Fibroblast of the conjunctiva (primary cell): ENCODE measurements around the gene NRG3.

Source experiments
- DNase-seq: peaks from one replicate; pipeline ENCODE4 v3.0.0-alpha.2; 2010; ENCODE audit warnings: low read depth

Gene NRG3

GRCh38 chr10:81884856-81885255 is 9.9 kb downstream of the NRG3 start:
- no peak for DNase-seq

GRCh38 chr10:81885491-81885890 is 10.5 kb downstream of the NRG3 start:
- DNase-seq = no peak

- no peak for DNase-seq
These were observed 11.9 kb downstream of the NRG3 start for GRCh38 chr10:81886939-81887338.

GRCh38 chr10:81889181-81889769 is 14.3 kb downstream of the NRG3 start:
- DNase-seq = no peak

GRCh38 chr10:81894616-81895015 is 19.6 kb downstream of the NRG3 start:
- no peak for DNase-seq

GRCh38 chr10:81898518-81898917 is 23.5 kb downstream of the NRG3 start:
- DNase-seq = no peak

- DNase-seq = no peak
These were observed 26.0 kb downstream of the NRG3 start for GRCh38 chr10:81900989-81901388.

GRCh38 chr10:81903472-81903871 is 28.5 kb downstream of the NRG3 start:
- DNase-seq = no peak

- no peak for DNase-seq
These were observed 30.2 kb downstream of the NRG3 start for GRCh38 chr10:81905161-81905560.

- DNase-seq = no peak
These were observed 34.5 kb downstream of the NRG3 start for GRCh38 chr10:81909453-81909852.

- DNase-seq = no peak
These were observed 36.3 kb downstream of the NRG3 start for GRCh38 chr10:81911328-81911727.

GRCh38 chr10:81914736-81915503 is 39.9 kb downstream of the NRG3 start:
- DNase-seq = no peak

- DNase-seq = no peak
These were observed 40.5 kb downstream of the NRG3 start for GRCh38 chr10:81915504-81915897.

- DNase-seq = no peak
These were observed 42.7 kb downstream of the NRG3 start for GRCh38 chr10:81917666-81918065.

GRCh38 chr10:81918766-81919165 is 43.8 kb downstream of the NRG3 start:
- no peak for DNase-seq

GRCh38 chr10:81920213-81920829 is 45.3 kb downstream of the NRG3 start:
- no peak for DNase-seq

GRCh38 chr10:81928119-81928518 is 53.1 kb downstream of the NRG3 start:
- DNase-seq = no peak

- no peak for DNase-seq
These were observed 68.6 kb downstream of the NRG3 start for GRCh38 chr10:81943583-81943982.

GRCh38 chr10:81944609-81945008 is 69.6 kb downstream of the NRG3 start:
- no peak for DNase-seq

- DNase-seq = no peak
These were observed 74.3 kb downstream of the NRG3 start for GRCh38 chr10:81949283-81949682.

GRCh38 chr10:81950358-81950757 is 75.4 kb downstream of the NRG3 start:
- no peak for DNase-seq

GRCh38 chr10:81953420-81953819 is 78.4 kb downstream of the NRG3 start:
- DNase-seq = no peak

- no peak for DNase-seq
These were observed 83.0 kb downstream of the NRG3 start for GRCh38 chr10:81957976-81958375.

GRCh38 chr10:81959016-81959415 is 84.0 kb downstream of the NRG3 start:
- no peak for DNase-seq
